ENCODE data around the gene SESN3. TPM values are rescaled to one million over a fixed set of nuclear protein-coding genes. Genes with fewer than 3 reads are reported as not detected.
A peak's percentile ranks its signal among the peaks of the same experiment; 100 is the strongest.

SESN3 gene
- total RNA-seq, 1 donor from 2014 or later, result 28.2 TPM

- Histone ChIP-seq H3K4me3 (peak overlapping the region; percentile 49 to 91), H3K4me1 (peaks cover 17% of the 10 kb centered on the region), H3K36me3 (no peaks in the 10 kb centered on the region), H3K27ac (peak overlapping the region; percentile 99), H3K27me3 (no peaks in the 10 kb centered on the region), H3K9me3 (no peaks in the 10 kb centered on the region)
- TF ChIP-seq CTCF (IDR thresholded peaks at IDR 0.05) (no peak), POLR2A (IDR thresholded peaks at IDR 0.05) (no peak), POLR2AphosphoS5 (IDR thresholded peaks at IDR 0.05; ENCODE audit: insufficient read depth in 1 of 2, low read depth in 1 of 2) (no peak)
- no peak for DNase-seq (ENCODE audit: extremely low spot score in 2 of 2)
- intact Hi-C loops (cut with DNase I), result no loop called here
Measured at GRCh38 chr11:95232666-95233065, 1.7 kb upstream of the SESN3 start.

- Histone ChIP-seq H3K27ac (peak overlapping the region; percentile 99), H3K4me3 (peak overlapping the region; percentile 49 to 91), H3K36me3 (no peaks in the 10 kb centered on the region), H3K9me3 (no peaks in the 10 kb centered on the region), H3K4me1 (peaks cover 17% of the 10 kb centered on the region), H3K27me3 (no peaks in the 10 kb centered on the region)
- TF ChIP-seq POLR2AphosphoS5 (IDR thresholded peaks at IDR 0.05; ENCODE audit: insufficient read depth in 1 of 2, low read depth in 1 of 2) (peak in 1 of 2 donors; percentile 68), POLR2A (IDR thresholded peaks at IDR 0.05) (no peak)
- DNase-seq (ENCODE audit: extremely low spot score in 2 of 2), result peak in 1 of 2 donors; percentile 90
- intact Hi-C loops (cut with DNase I), result no loop called here
Measured at GRCh38 chr11:95231881-95232605, 1.0 kb upstream of the SESN3 start.

GRCh38 chr11:95230810-95231126 is 234 bp downstream of the SESN3 start:
- peak overlapping the region; percentile 99 for H3K27ac ChIP-seq
- no peak for DNase-seq (ENCODE audit: extremely low spot score in 2 of 2)
- H3K36me3 ChIP-seq, result no peaks in the 10 kb centered on the region
- TF ChIP-seq CTCF (IDR thresholded peaks at IDR 0.05) (no peak), POLR2AphosphoS5 (IDR thresholded peaks at IDR 0.05; ENCODE audit: insufficient read depth in 1 of 2, low read depth in 1 of 2) (no peak), POLR2A (IDR thresholded peaks at IDR 0.05) (no peak)
- no peaks in the 10 kb centered on the region for H3K27me3 ChIP-seq
- H3K4me3 ChIP-seq, result peak overlapping the region; percentile 70 to 91
- no peaks in the 10 kb centered on the region for H3K9me3 ChIP-seq
- intact Hi-C loops (cut with DNase I), result no loop called here
- H3K4me1 ChIP-seq, result peaks cover 21% of the 10 kb centered on the region

GRCh38 chr11:95229993-95230809 is 801 bp downstream of the SESN3 start:
- Histone ChIP-seq H3K4me3 (peak overlapping the region; percentile 70 to 91), H3K27me3 (no peaks in the 10 kb centered on the region), H3K9me3 (no peaks in the 10 kb centered on the region), H3K36me3 (no peaks in the 10 kb centered on the region), H3K27ac (peak overlapping the region; percentile 99), H3K4me1 (peaks cover 21% of the 10 kb centered on the region)
- intact Hi-C loops (cut with DNase I), result no loop called here
- TF ChIP-seq CTCF (IDR thresholded peaks at IDR 0.05) (no peak), POLR2AphosphoS5 (IDR thresholded peaks at IDR 0.05; ENCODE audit: insufficient read depth in 1 of 2, low read depth in 1 of 2) (peak in 1 of 2 donors; percentile 37), POLR2A (IDR thresholded peaks at IDR 0.05) (no peak)
- no peak for DNase-seq (ENCODE audit: extremely low spot score in 2 of 2)

GRCh38 chr11:95229199-95229992 is 1.6 kb downstream of the SESN3 start:
- H3K27me3 ChIP-seq, result no peaks in the 10 kb centered on the region
- peak in 1 of 2 donors; percentile 40 for TF ChIP-seq POLR2AphosphoS5 (IDR thresholded peaks at IDR 0.05; ENCODE audit: insufficient read depth in 1 of 2, low read depth in 1 of 2)
- no peak for TF ChIP-seq POLR2A (IDR thresholded peaks at IDR 0.05)
- no peak for TF ChIP-seq CTCF (IDR thresholded peaks at IDR 0.05)
- no peaks in the 10 kb centered on the region for H3K9me3 ChIP-seq
- H3K4me1 ChIP-seq, result peaks cover 21% of the 10 kb centered on the region
- H3K4me3 ChIP-seq, result peak overlapping the region; percentile 70 to 91
- no peak for DNase-seq (ENCODE audit: extremely low spot score in 2 of 2)
- H3K27ac ChIP-seq, result peak overlapping the region; percentile 99
- H3K36me3 ChIP-seq, result no peaks in the 10 kb centered on the region
- intact Hi-C loops (cut with DNase I), result no loop called here

Measured in vagina (tissue), 2 donors.